Ishikawa (cell line): ENCODE measurements around the gene FXYD5.

Source experiments
- CEBPB ChIP-seq: IDR thresholded peaks from 2 replicates; pipeline ENCODE4 v1.6.1; 2012
- CREB1 ChIP-seq: IDR thresholded peaks from 2 replicates; pipeline ENCODE4 v1.6.1; 2012; ENCODE audit warnings: low read depth
- EGR1 ChIP-seq: IDR thresholded peaks from 2 replicates; pipeline ENCODE4 v1.6.1; 2012
- EP300 ChIP-seq: IDR thresholded peaks from 2 replicates; pipeline ENCODE4 v1.6.1; 2012; ENCODE audit warnings: borderline replicate concordance
- FOXM1 ChIP-seq: IDR thresholded peaks from 2 replicates; pipeline ENCODE4 v1.6.1; 2012; ENCODE audit warnings: low read depth, borderline replicate concordance
- MAX ChIP-seq: IDR thresholded peaks from 2 replicates; pipeline ENCODE4 v1.6.1; 2012
- NFIC ChIP-seq: IDR thresholded peaks from 2 replicates; pipeline ENCODE4 v1.6.1; 2012
- RAD21 ChIP-seq: IDR thresholded peaks from 2 replicates; pipeline ENCODE4 v1.6.1; 2012; ENCODE audit warnings: low read depth
- REST ChIP-seq: IDR thresholded peaks from 2 replicates; pipeline ENCODE4 v1.6.1; 2012; ENCODE audit warnings: low read depth, mild to moderate bottlenecking
- TAF1 ChIP-seq: IDR thresholded peaks from 2 replicates; pipeline ENCODE4 v1.6.1; 2012; ENCODE audit warnings: low read depth, mild to moderate bottlenecking
- TCF12 ChIP-seq: IDR thresholded peaks from 2 replicates; pipeline ENCODE4 v1.6.1; 2012; ENCODE audit warnings: low read depth
- TEAD4 ChIP-seq: IDR thresholded peaks from 2 replicates; pipeline ENCODE4 v1.6.1; 2012
- USF1 ChIP-seq: IDR thresholded peaks from 2 replicates; pipeline ENCODE4 v1.6.1; 2012
- YY1 ChIP-seq: IDR thresholded peaks from 2 replicates; pipeline ENCODE4 v1.6.1; 2012; ENCODE audit warnings: low read depth
- ZBTB7A ChIP-seq: IDR thresholded peaks from 2 replicates; pipeline ENCODE4 v1.6.1; 2012; ENCODE audit warnings: low read depth

The FXYD5 gene

GRCh38 chr19:35207391-35207871 lies 52.9 kb downstream of the FXYD5 start:
- no peak for TF ChIP-seq RAD21
- no peak for TF ChIP-seq CREB1
- TF ChIP-seq TCF12: no peak
- no peak for TF ChIP-seq TAF1
- TF ChIP-seq ZBTB7A: no peak
- no peak for TF ChIP-seq YY1
- TF ChIP-seq FOXM1: no peak
- TF ChIP-seq NFIC: no peak
- no peak for TF ChIP-seq TEAD4
- TF ChIP-seq EGR1: no peak
- no peak for TF ChIP-seq MAX
- TF ChIP-seq USF1: no peak
- no peak for TF ChIP-seq EP300
- TF ChIP-seq REST: no peak
- no peak for TF ChIP-seq CEBPB

GRCh38 chr19:35208121-35208520 lies 53.6 kb downstream of the FXYD5 start:
- TF ChIP-seq CREB1 (no peak), FOXM1 (no peak), YY1 (no peak), USF1 (no peak), NFIC (no peak), TAF1 (no peak), TEAD4 (no peak), EGR1 (no peak), MAX (no peak), CEBPB (no peak)

- TF ChIP-seq TEAD4: no peak
- no peak for TF ChIP-seq MAX
- TF ChIP-seq EP300: no peak
- TF ChIP-seq NFIC: no peak
- no peak for TF ChIP-seq YY1
- TF ChIP-seq TCF12: no peak
- TF ChIP-seq CREB1: no peak
- TF ChIP-seq USF1: no peak
- TF ChIP-seq TAF1: no peak
- TF ChIP-seq ZBTB7A: no peak
- TF ChIP-seq FOXM1: no peak
- no peak for TF ChIP-seq RAD21
- no peak for TF ChIP-seq REST
- no peak for TF ChIP-seq CEBPB
- no peak for TF ChIP-seq EGR1
Measured at GRCh38 chr19:35209646-35210045, 55.1 kb downstream of the FXYD5 start.

GRCh38 chr19:35211545-35212230 lies 57.2 kb downstream of the FXYD5 start:
- TF ChIP-seq REST (no peak), NFIC (no peak), CEBPB (no peak), RAD21 (no peak), EP300 (no peak), TAF1 (no peak), YY1 (no peak)
